Neural progenitor cell (in vitro differentiated cells): ENCODE data around the gene COQ3.

ENCODE experiments used
- EZH2 ChIP-seq: fragments of 200-600 bp; sonication (generic); IDR thresholded peaks from 2 replicates; pipeline ENCODE4 v1.6.1; 2017; ENCODE audit warnings: antibody characterized with exemption, mild to moderate bottlenecking, moderate library complexity
- EZH2phosphoT487 ChIP-seq: fragments of 200-600 bp; sonication (generic); IDR thresholded peaks from 2 replicates; pipeline ENCODE4 v1.6.1; 2017; ENCODE audit warnings: antibody characterized with exemption
- TF ChIP-seq, protein P1 (sequence below): fragments of 200-600 bp; sonication (generic); IDR thresholded peaks from 2 replicates; pipeline ENCODE4 v1.5.1; 2017; ENCODE audit warnings: antibody characterized with exemption, mild to moderate bottlenecking

DNA sequence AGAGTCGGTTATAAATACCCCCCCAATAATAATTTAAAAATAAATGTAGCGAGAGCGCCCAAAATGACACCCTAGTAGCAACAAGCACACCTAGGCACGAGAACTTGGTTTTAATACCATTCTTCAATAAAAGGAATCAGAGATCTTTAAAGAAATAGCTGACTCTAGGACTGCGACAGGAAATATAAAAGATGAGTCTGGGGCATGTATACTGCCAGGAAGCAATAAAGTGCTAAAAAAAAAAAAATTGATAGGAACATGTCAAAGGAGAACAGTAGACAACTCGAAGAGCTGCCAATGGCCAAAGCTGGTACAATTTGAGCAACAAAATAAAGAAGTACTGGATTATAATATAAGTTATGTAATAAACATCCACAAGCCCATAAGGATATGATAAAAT lies 28.9 kb upstream of the COQ3 start:
- TF ChIP-seq, protein P1, sequence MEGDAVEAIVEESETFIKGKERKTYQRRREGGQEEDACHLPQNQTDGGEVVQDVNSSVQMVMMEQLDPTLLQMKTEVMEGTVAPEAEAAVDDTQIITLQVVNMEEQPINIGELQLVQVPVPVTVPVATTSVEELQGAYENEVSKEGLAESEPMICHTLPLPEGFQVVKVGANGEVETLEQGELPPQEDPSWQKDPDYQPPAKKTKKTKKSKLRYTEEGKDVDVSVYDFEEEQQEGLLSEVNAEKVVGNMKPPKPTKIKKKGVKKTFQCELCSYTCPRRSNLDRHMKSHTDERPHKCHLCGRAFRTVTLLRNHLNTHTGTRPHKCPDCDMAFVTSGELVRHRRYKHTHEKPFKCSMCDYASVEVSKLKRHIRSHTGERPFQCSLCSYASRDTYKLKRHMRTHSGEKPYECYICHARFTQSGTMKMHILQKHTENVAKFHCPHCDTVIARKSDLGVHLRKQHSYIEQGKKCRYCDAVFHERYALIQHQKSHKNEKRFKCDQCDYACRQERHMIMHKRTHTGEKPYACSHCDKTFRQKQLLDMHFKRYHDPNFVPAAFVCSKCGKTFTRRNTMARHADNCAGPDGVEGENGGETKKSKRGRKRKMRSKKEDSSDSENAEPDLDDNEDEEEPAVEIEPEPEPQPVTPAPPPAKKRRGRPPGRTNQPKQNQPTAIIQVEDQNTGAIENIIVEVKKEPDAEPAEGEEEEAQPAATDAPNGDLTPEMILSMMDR: no peak
- TF ChIP-seq EZH2: no peak
- no peak for TF ChIP-seq EZH2phosphoT487
